ENCODE measurements around the gene C20orf204. TPM values are rescaled to one million over a fixed set of nuclear protein-coding genes. Genes with fewer than 3 reads are reported as not detected.

C20orf204 gene
- total RNA-seq, 4 donors from 2014 or later: 0.40 to 1.6 (median 0.58) TPM; not detected in 1

DNA sequence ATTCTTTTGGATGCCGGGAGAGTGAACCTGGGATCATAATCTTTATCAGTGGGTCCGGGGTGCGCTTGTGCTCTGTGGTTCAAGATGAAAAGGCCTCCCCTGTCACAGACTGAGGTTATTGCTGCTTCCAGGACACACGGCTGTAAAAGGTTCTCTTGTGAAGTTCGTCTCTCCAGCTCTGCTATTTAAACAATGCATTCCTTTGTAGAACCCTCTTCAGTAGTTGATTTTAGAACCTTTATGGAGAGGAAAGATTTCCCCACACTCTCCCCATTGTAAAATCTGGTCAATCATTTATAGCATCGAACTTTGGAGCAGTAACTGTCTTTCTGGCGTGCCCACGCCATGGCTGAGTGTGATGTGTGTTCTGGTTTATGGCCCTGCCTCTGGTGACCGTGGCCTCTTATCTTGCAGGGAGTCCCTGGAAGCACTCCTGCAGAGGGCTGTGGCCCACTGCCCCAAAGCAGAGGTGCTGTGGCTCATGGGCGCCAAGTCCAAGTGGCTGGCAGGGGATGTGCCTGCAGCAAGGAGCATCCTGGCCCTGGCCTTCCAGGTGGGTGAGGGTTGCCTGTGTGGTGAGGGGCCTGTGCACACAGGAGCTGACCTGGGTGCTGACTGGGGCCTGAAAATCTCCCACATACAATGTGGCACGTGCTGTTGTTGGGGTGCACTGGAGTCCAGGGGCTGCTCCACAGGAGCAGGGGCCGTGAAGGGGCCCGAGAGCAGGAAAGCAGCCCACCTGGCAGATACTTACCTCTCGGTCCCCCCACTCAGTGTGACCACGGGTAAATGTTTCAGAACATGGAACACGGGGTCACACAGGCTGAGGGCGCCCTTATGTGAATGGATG, 11.6 kb upstream of the C20orf204 start:
- no peak overlapping the region for H3K27ac ChIP-seq
- no peaks in the 10 kb centered on the region for H3K9me3 ChIP-seq
- H3K4me3 ChIP-seq: no peak overlapping the region
- peaks cover 0 to 100% of the 10 kb centered on the region in 2 donors for H3K36me3 ChIP-seq
- H3K27me3 ChIP-seq: no peaks in the 10 kb centered on the region
- WGBS, 2 donors (ENCODE audit: low coverage in 1 of 2): 83 to 85% methylated on average over 10 to 12 of the region's 17 CpGs
- H3K4me1 ChIP-seq: no peaks in the 10 kb centered on the region
- no peak for ATAC-seq
- TF ChIP-seq EP300 (IDR thresholded peaks at IDR 0.05) (no peak), POLR2AphosphoS5 (IDR thresholded peaks at IDR 0.05) (no peak), POLR2A (IDR thresholded peaks at IDR 0.05) (no peak), CTCF (IDR thresholded peaks at IDR 0.05) (no peak)

- H3K4me1 ChIP-seq: no peaks in the 10 kb centered on the region
- no peaks in the 10 kb centered on the region for H3K9me3 ChIP-seq
- no peaks in the 10 kb centered on the region for H3K27me3 ChIP-seq
- TF ChIP-seq EP300 (IDR thresholded peaks at IDR 0.05) (no peak), POLR2A (IDR thresholded peaks at IDR 0.05) (no peak), POLR2AphosphoS5 (IDR thresholded peaks at IDR 0.05) (no peak), CTCF (IDR thresholded peaks at IDR 0.05) (no peak)
- 88 to 100% methylated on average over 4 to 9 of the region's 18 CpGs for WGBS, 2 donors (ENCODE audit: low coverage in 1 of 2)
- peaks cover 0 to 100% of the 10 kb centered on the region in 2 donors for H3K36me3 ChIP-seq
- H3K4me3 ChIP-seq: no peak overlapping the region
- ATAC-seq: no peak
- H3K27ac ChIP-seq: no peak overlapping the region
These were observed 10.7 kb upstream of the C20orf204 start for GRCh38 chr20:64025101-64025825.

GRCh38 chr20:64025826-64026412, 10.1 kb upstream of the C20orf204 start:
- Histone ChIP-seq H3K4me1 (no peaks in the 10 kb centered on the region), H3K36me3 (peaks cover 0 to 100% of the 10 kb centered on the region in 2 donors), H3K27me3 (no peaks in the 10 kb centered on the region), H3K9me3 (no peaks in the 10 kb centered on the region), H3K27ac (no peak overlapping the region), H3K4me3 (no peak overlapping the region)
- no peak for TF ChIP-seq CTCF (IDR thresholded peaks at IDR 0.05)
- no peak for TF ChIP-seq POLR2AphosphoS5 (IDR thresholded peaks at IDR 0.05)
- TF ChIP-seq POLR2A (IDR thresholded peaks at IDR 0.05): no peak
- TF ChIP-seq EP300 (IDR thresholded peaks at IDR 0.05): no peak
- no peak for ATAC-seq
- WGBS, 2 donors (ENCODE audit: low coverage in 1 of 2): 100% methylated on average over 5 to 6 of the region's 29 CpGs

- no peak for ATAC-seq
- Histone ChIP-seq H3K4me1 (no peaks in the 10 kb centered on the region), H3K27me3 (no peaks in the 10 kb centered on the region), H3K4me3 (no peak overlapping the region), H3K9me3 (no peaks in the 10 kb centered on the region), H3K36me3 (peaks cover 0 to 100% of the 10 kb centered on the region in 2 donors), H3K27ac (no peak overlapping the region)
- peak; percentile 67 for TF ChIP-seq POLR2AphosphoS5 (IDR thresholded peaks at IDR 0.05)
- TF ChIP-seq EP300 (IDR thresholded peaks at IDR 0.05): no peak
- WGBS, 2 donors (ENCODE audit: low coverage in 1 of 2): 64 to 73% methylated on average over 3 to 8 of the region's 24 CpGs
These were observed 7.8 kb upstream of the C20orf204 start for GRCh38 chr20:64027981-64028685.
